ENCODE data around the gene CBFA2T3. TPM values are rescaled to one million over a fixed set of nuclear protein-coding genes. Genes with fewer than 3 reads are reported as not detected.

The CBFA2T3 gene
- polyA plus RNA-seq, 1 experiment = not detected

DNA sequence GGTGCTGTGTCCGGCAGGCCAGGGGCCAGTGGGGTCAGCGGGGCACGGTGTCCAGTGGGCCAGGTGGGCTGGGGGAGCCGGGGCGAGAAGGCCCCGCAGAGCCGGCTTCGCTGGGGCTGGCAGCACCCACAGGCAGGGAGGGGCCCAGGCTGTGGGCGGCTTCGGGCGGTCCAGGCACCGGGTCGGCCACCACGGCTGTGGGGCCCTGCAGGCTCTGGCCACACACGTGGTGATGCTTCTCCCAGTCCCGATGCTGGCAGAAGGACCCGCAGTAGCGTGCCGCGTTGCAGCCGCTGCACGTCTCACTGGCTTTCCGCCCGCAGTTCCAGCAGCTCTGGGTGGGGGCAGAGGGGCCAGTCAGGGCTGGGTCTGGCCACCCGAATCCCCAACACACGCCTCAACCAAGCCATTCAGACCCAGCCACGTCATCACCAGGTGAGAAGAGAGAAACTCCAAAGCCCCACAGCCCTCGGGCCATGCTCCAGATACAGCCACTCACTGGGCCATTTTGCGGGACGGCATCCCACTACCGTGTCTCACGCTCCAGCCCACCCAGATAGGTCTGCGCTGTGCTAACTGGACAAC lies 100.0 kb downstream of the CBFA2T3 start:
- H3K4me3 ChIP-seq (ENCODE audit: low read depth, low read length) = no peak overlapping the region
- no peaks in the 10 kb centered on the region for H3K27me3 ChIP-seq (ENCODE audit: control insufficient read depth, insufficient read depth, low read length)
- no peak for DNase-seq (ENCODE audit: low read depth)
- ChIA-PET CTCF (no interaction called here), POLR2A (no interaction called here)
- TF ChIP-seq, protein P1, sequence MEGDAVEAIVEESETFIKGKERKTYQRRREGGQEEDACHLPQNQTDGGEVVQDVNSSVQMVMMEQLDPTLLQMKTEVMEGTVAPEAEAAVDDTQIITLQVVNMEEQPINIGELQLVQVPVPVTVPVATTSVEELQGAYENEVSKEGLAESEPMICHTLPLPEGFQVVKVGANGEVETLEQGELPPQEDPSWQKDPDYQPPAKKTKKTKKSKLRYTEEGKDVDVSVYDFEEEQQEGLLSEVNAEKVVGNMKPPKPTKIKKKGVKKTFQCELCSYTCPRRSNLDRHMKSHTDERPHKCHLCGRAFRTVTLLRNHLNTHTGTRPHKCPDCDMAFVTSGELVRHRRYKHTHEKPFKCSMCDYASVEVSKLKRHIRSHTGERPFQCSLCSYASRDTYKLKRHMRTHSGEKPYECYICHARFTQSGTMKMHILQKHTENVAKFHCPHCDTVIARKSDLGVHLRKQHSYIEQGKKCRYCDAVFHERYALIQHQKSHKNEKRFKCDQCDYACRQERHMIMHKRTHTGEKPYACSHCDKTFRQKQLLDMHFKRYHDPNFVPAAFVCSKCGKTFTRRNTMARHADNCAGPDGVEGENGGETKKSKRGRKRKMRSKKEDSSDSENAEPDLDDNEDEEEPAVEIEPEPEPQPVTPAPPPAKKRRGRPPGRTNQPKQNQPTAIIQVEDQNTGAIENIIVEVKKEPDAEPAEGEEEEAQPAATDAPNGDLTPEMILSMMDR (IDR thresholded peaks at IDR 0.05; ENCODE audit: insufficient read depth, low read depth, low read length) = no peak
- no peaks in the 10 kb centered on the region for H3K36me3 ChIP-seq (ENCODE audit: control insufficient read depth, insufficient read depth, low read length)

- Histone ChIP-seq H3K4me3 (ENCODE audit: low read depth, low read length) (no peak overlapping the region), H3K36me3 (ENCODE audit: control insufficient read depth, insufficient read depth, low read length) (no peaks in the 10 kb centered on the region), H3K27me3 (ENCODE audit: control insufficient read depth, insufficient read depth, low read length) (peaks cover 3% of the 10 kb centered on the region)
- DNase-seq (ENCODE audit: low read depth) = no peak
- ChIA-PET POLR2A (no interaction called here), CTCF (no interaction called here)
- TF ChIP-seq, protein P1 (IDR thresholded peaks at IDR 0.05; ENCODE audit: insufficient read depth, low read depth, low read length) = no peak
Measured at GRCh38 chr16:88875703-88876234, 101.2 kb downstream of the CBFA2T3 start.

- H3K4me3 ChIP-seq (ENCODE audit: low read depth, low read length) = no peak overlapping the region
- TF ChIP-seq, protein P1 (IDR thresholded peaks at IDR 0.05; ENCODE audit: insufficient read depth, low read depth, low read length) = no peak
- ChIA-PET CTCF (interaction anchor here (0.7 kb wide), 1 partner anchor 81 kb away, joined by 4 read pairs; no protein-coding TSS in a partner anchor), POLR2A (no interaction called here)
- H3K27me3 ChIP-seq (ENCODE audit: control insufficient read depth, insufficient read depth, low read length) = peaks cover 5% of the 10 kb centered on the region
- no peak for DNase-seq (ENCODE audit: low read depth)
- H3K36me3 ChIP-seq (ENCODE audit: control insufficient read depth, insufficient read depth, low read length) = no peaks in the 10 kb centered on the region
Measured at GRCh38 chr16:88874938-88875599, 101.9 kb downstream of the CBFA2T3 start.

DNA sequence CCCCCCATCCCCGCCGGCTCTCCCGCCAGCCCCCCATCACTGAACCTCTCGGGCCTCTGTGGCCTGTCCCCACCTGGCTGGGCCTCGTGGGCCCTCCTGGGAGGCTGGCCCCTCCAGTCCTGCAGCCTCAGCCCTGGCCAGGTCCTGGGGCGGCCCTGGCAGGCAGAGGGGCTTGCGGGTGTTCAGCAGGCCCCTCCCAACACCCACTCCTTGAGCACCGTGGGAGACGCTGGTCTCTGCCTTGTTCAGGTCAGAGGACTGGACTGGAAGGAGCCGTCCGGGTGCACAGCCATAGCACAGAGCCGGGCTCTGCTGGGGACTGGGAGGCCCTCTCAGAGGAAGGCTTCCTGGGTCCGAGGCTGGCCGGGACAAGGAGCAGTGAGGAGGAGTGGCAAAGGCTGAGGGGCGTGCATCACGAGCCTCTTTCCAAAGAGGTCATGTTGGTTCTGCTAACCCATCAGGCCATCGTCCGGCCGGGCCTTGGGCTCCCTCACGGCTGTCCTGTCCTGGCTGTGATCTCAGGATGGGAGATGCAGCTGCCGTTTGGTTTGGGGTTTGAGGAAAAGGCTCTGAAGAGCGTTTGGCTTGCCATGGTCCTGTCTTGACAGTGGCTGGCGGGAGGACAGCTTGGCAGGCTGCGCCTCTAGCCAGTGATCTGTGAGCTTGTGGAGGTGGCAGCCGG lies 104.2 kb downstream of the CBFA2T3 start:
- Histone ChIP-seq H3K36me3 (ENCODE audit: control insufficient read depth, insufficient read depth, low read length) (no peaks in the 10 kb centered on the region), H3K4me3 (ENCODE audit: low read depth, low read length) (no peak overlapping the region), H3K27me3 (ENCODE audit: control insufficient read depth, insufficient read depth, low read length) (peaks cover 10% of the 10 kb centered on the region)
- DNase-seq (ENCODE audit: low read depth) = no peak
- POLR2A ChIA-PET = interaction anchor here (0.6 kb wide), 1 partner anchor 57 kb away, joined by 5 read pairs; no protein-coding TSS in a partner anchor
- CTCF ChIA-PET = interaction anchor here (1.6 kb wide), 1 partner anchor 15 kb away, joined by 6 read pairs; no protein-coding TSS in a partner anchor
- TF ChIP-seq, protein P1 (IDR thresholded peaks at IDR 0.05; ENCODE audit: insufficient read depth, low read depth, low read length) = no peak

Data from BJ (cell line).